ENCODE measurements around the gene GRB2.

GRCh38 chr17:75288770-75289114, 116.7 kb downstream of the GRB2 start:
- TF ChIP-seq CTCF (IDR thresholded peaks at IDR 0.05 in 8 of 11, conservative IDR thresholded peaks at IDR 0.05 in 3 of 11), result no peak
- no peak for TF ChIP-seq POLR2A (IDR thresholded peaks at IDR 0.05)
- no peak for TF ChIP-seq POLR2AphosphoS5 (IDR thresholded peaks at IDR 0.05)

Measured in spleen (tissue), 7 donors.